ENCODE measurements around the gene CCDC12.

The CCDC12 gene

GRCh38 chr3:46976326-46977190, at the start of gene CCDC12:
Gene CCDC12 (minus strand): TSS chr3:46976745. CDS start chr3:46976732, 13 bp downstream.
- peak within 1 kb of the TSS; percentile 100 for H3K4me3 Mint-ChIP-seq
- peak within 1 kb of the TSS; percentile 100 for H3K27ac Mint-ChIP-seq
- peaks cover 69% of the 10 kb centered on the region for H3K4me1 Mint-ChIP-seq
- no peaks in the 10 kb centered on the region for H3K27me3 Mint-ChIP-seq
- H3K36me3 Mint-ChIP-seq: peaks cover 6% of the 10 kb centered on the region
- H3K9me3 Mint-ChIP-seq: no peaks in the 10 kb centered on the region

- Mint-ChIP-seq H3K4me1 (peaks cover 34% of the 10 kb centered on the region), H3K27ac (no peak overlapping the region), H3K27me3 (no peaks in the 10 kb centered on the region), H3K9me3 (no peaks in the 10 kb centered on the region), H3K36me3 (peaks cover 7% of the 10 kb centered on the region), H3K4me3 (no peak overlapping the region)
Measured at GRCh38 chr3:47024932-47025331, 48.4 kb upstream of the CCDC12 start.

- peaks cover 17% of the 10 kb centered on the region for H3K36me3 Mint-ChIP-seq
- H3K27ac Mint-ChIP-seq: peak overlapping the region; percentile 41
- H3K4me1 Mint-ChIP-seq: peaks cover 57% of the 10 kb centered on the region
- H3K9me3 Mint-ChIP-seq: no peaks in the 10 kb centered on the region
- no peak overlapping the region for H3K4me3 Mint-ChIP-seq
- H3K27me3 Mint-ChIP-seq: no peaks in the 10 kb centered on the region
Measured at GRCh38 chr3:47022641-47023071, 46.1 kb upstream of the CCDC12 start.

GRCh38 chr3:47020311-47020710, 43.8 kb upstream of the CCDC12 start:
- peaks cover 10% of the 10 kb centered on the region for H3K36me3 Mint-ChIP-seq
- no peaks in the 10 kb centered on the region for H3K27me3 Mint-ChIP-seq
- H3K9me3 Mint-ChIP-seq: no peaks in the 10 kb centered on the region
- peak overlapping the region; percentile 81 for H3K27ac Mint-ChIP-seq
- no peak overlapping the region for H3K4me3 Mint-ChIP-seq
- H3K4me1 Mint-ChIP-seq: peaks cover 57% of the 10 kb centered on the region

GRCh38 chr3:47019201-47019600, 42.7 kb upstream of the CCDC12 start:
- Mint-ChIP-seq H3K36me3 (peaks cover 10% of the 10 kb centered on the region), H3K4me3 (peak overlapping the region; percentile 48), H3K4me1 (peaks cover 48% of the 10 kb centered on the region), H3K9me3 (no peaks in the 10 kb centered on the region), H3K27ac (peak overlapping the region; percentile 47), H3K27me3 (no peaks in the 10 kb centered on the region)

- Mint-ChIP-seq H3K4me3 (no peak overlapping the region), H3K9me3 (no peaks in the 10 kb centered on the region), H3K36me3 (peaks cover 10% of the 10 kb centered on the region), H3K27me3 (no peaks in the 10 kb centered on the region), H3K27ac (peak overlapping the region; percentile 55), H3K4me1 (peaks cover 48% of the 10 kb centered on the region)
Measured at GRCh38 chr3:47018269-47018611, 41.7 kb upstream of the CCDC12 start.

- Mint-ChIP-seq H3K27me3 (no peaks in the 10 kb centered on the region), H3K4me3 (no peak overlapping the region), H3K9me3 (no peaks in the 10 kb centered on the region), H3K27ac (peak overlapping the region; percentile 79), H3K4me1 (peaks cover 48% of the 10 kb centered on the region), H3K36me3 (peaks cover 10% of the 10 kb centered on the region)
Measured at GRCh38 chr3:47017504-47018268, 41.1 kb upstream of the CCDC12 start.

- peak overlapping the region; percentile 79 for H3K27ac Mint-ChIP-seq
- H3K4me3 Mint-ChIP-seq: peak overlapping the region; percentile 31
- H3K36me3 Mint-ChIP-seq: peaks cover 10% of the 10 kb centered on the region
- H3K4me1 Mint-ChIP-seq: peaks cover 48% of the 10 kb centered on the region
- no peaks in the 10 kb centered on the region for H3K9me3 Mint-ChIP-seq
- no peaks in the 10 kb centered on the region for H3K27me3 Mint-ChIP-seq
Measured at GRCh38 chr3:47016934-47017435, 40.4 kb upstream of the CCDC12 start.

- Mint-ChIP-seq H3K9me3 (no peaks in the 10 kb centered on the region), H3K27ac (peak overlapping the region; percentile 79), H3K27me3 (no peaks in the 10 kb centered on the region), H3K4me3 (peak overlapping the region; percentile 26), H3K4me1 (peaks cover 48% of the 10 kb centered on the region), H3K36me3 (peaks cover 10% of the 10 kb centered on the region)
Measured at GRCh38 chr3:47016086-47016933, 39.8 kb upstream of the CCDC12 start.

- Mint-ChIP-seq H3K4me3 (no peak overlapping the region), H3K27me3 (no peaks in the 10 kb centered on the region), H3K9me3 (no peaks in the 10 kb centered on the region), H3K4me1 (peaks cover 41% of the 10 kb centered on the region), H3K36me3 (peaks cover 10% of the 10 kb centered on the region), H3K27ac (no peak overlapping the region)
Measured at GRCh38 chr3:47015151-47015550, 38.6 kb upstream of the CCDC12 start.

- H3K27ac Mint-ChIP-seq: no peak overlapping the region
- H3K4me1 Mint-ChIP-seq: peaks cover 32% of the 10 kb centered on the region
- no peak overlapping the region for H3K4me3 Mint-ChIP-seq
- no peaks in the 10 kb centered on the region for H3K27me3 Mint-ChIP-seq
- peaks cover 7% of the 10 kb centered on the region for H3K36me3 Mint-ChIP-seq
- H3K9me3 Mint-ChIP-seq: no peaks in the 10 kb centered on the region
Measured at GRCh38 chr3:47014036-47014435, 37.5 kb upstream of the CCDC12 start.

- Mint-ChIP-seq H3K36me3 (peaks cover 1% of the 10 kb centered on the region), H3K27me3 (no peaks in the 10 kb centered on the region), H3K4me3 (no peak overlapping the region), H3K9me3 (no peaks in the 10 kb centered on the region), H3K27ac (peak overlapping the region; percentile 23), H3K4me1 (peaks cover 24% of the 10 kb centered on the region)
Measured at GRCh38 chr3:47013231-47013630, 36.7 kb upstream of the CCDC12 start.

GRCh38 chr3:47012342-47013230, 36.0 kb upstream of the CCDC12 start:
- no peaks in the 10 kb centered on the region for H3K36me3 Mint-ChIP-seq
- peaks cover 18% of the 10 kb centered on the region for H3K4me1 Mint-ChIP-seq
- no peak overlapping the region for H3K4me3 Mint-ChIP-seq
- H3K9me3 Mint-ChIP-seq: no peaks in the 10 kb centered on the region
- peak overlapping the region; percentile 23 for H3K27ac Mint-ChIP-seq
- no peaks in the 10 kb centered on the region for H3K27me3 Mint-ChIP-seq

- Mint-ChIP-seq H3K36me3 (no peaks in the 10 kb centered on the region), H3K27ac (peak overlapping the region; percentile 52), H3K4me3 (no peak overlapping the region), H3K9me3 (no peaks in the 10 kb centered on the region), H3K27me3 (no peaks in the 10 kb centered on the region), H3K4me1 (peaks cover 6% of the 10 kb centered on the region)
Measured at GRCh38 chr3:47011371-47011770, 34.8 kb upstream of the CCDC12 start.

Measured in activated naive CD4-positive, alpha-beta T cell treated with anti-CD3 and anti-CD28 coated beads, Interleukin-2, amount 50 U/mL, for 24 hours (primary cell).